Right lobe of liver (tissue), 6 donors: ENCODE measurements around the gene CHMP6. TPM values are rescaled to one million over a fixed set of nuclear protein-coding genes. Genes with fewer than 3 reads are reported as not detected.

ENCODE experiments used
- ATAC-seq, 4 donors: fragments of 200-7000 bp; cut with Tn5 transposase; one replicate each; pipeline ENCODE4 v1.9.1; 2020; ENCODE audit warnings: mild to moderate bottlenecking in 4 of 4, moderate library complexity in 4 of 4
- DNase-seq, 3 donors: peaks; one replicate each; pipeline ENCODE4 v3.0.0-alpha.2; 2020
- H3K27ac ChIP-seq, 3 donors: fragments of 200-600 bp; one replicate each; pipeline ENCODE4 v1.8.0; 2022
- H3K27me3 ChIP-seq, 2 donors: fragments of 200-600 bp; one replicate each; pipeline ENCODE4 v1.8.0; 2022
- H3K36me3 ChIP-seq, 4 donors: fragments of 200-600 bp; sonication (generic) in 1 of 4; one replicate each; pipeline versions ENCODE4 v1.5.1 to v1.8.0; 2017 to 2022; ENCODE audit warnings: control low read depth in 1 of 4
- H3K4me1 ChIP-seq, 4 donors: fragments of 200-600 bp; sonication (generic) in 1 of 4; one replicate each; pipeline versions ENCODE4 v1.5.1 to v1.8.0; 2017 to 2022; ENCODE audit warnings: control low read depth in 1 of 4
- H3K4me3 ChIP-seq, 3 donors: fragments of 200-600 bp; one replicate each; pipeline ENCODE4 v1.8.0; 2022
- H3K9me3 ChIP-seq, 4 donors: fragments of 200-600 bp; sonication (generic) in 1 of 4; one replicate each; pipeline versions ENCODE4 v1.5.1 to v1.8.0; 2017 to 2022; ENCODE audit warnings: control low read depth in 1 of 4
- POLR2A ChIP-seq: fragments of 450-650 bp; IDR thresholded peaks from one replicate; pipeline ENCODE4 v1.6.1; 2017; ENCODE audit warnings: antibody characterized with exemption, mild to moderate bottlenecking
- WGBS: methylation state at CpG from one replicate; pipeline ENCODE4 v1.1.6; 2018; ENCODE audit warnings: low coverage, low lambda C conversion rate; ENCODE audit not compliant: insufficient coverage; ENCODE audit errors: missing lambda C conversion rate; 5-methylcytosine and 5-hydroxymethylcytosine counted together
- intact Hi-C, 2 donors: fragments of 100-400 bp; cut with DNase I; formaldehyde crosslinking; loops; one replicate each; pipeline versions ENCODE4 v1.11.2 to v1.14.1; 2022
- total RNA-seq, 6 experiments: library from RNA; depleted of rRNA in 2 of 6; stranded (reverse); fragments of >200 nt in 2 of 6; fragmentation: NEBNext Ultra II Directional in 3 of 6; extraction: Animal tissue kit (Norgen Biotek cat#: 25700) in 3 of 6; gene quantifications; one replicate each; pipeline versions ENCODE4 v1.1.0 to v1.2.4, GENCODE V29; 2016 to 2023
- TF ChIP-seq, protein P1 (sequence below), 4 donors: fragments of 200-600 bp in 3 of 4; fragments of 450-650 bp in 1 of 4; IDR thresholded peaks; one replicate each; pipeline versions ENCODE4 v1.5.1 to v1.8.0; 2016 to 2022; ENCODE audit warnings: antibody characterized with exemption in 4 of 4, mild to moderate bottlenecking in 2 of 4
- donor health status: DM: no; HTN: yes; CAD: no.
- donor health status: DM: no; HTN: no; CAD: no.
- donor health status: DM: no; HTN: no; CAD: no.
- donor health status: DM: no; HTN: yes; CAD: no.
- donor health status: DM: no; HTN: yes; CAD: no.

Gene CHMP6
- total RNA-seq, 6 experiments from 2014 or later, result 13.4 to 27.8 (median 15.6) TPM

DNA sequence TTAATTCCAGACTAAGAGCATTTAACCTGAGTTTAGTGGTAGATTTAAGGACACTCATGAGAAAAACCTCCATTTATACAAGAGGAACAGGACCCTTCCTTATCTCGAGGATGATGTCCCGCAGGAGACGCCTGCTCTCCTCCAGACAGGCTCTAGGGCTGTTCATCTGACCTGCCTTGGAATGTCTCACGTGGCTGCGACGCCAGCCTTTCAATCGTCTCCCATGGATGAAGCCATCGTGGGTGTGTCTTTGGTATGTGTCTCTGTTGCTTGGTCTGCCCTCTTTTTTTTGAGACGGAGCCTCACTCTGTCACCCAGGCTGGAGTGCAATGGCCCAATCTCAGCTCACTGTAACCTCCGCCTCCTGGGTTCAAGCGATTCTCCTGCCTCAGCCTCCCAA is 16.5 kb downstream of the CHMP6 start:
- intact Hi-C loops, result no loop called here
- DNase-seq, result no peak
- TF ChIP-seq, protein P1, sequence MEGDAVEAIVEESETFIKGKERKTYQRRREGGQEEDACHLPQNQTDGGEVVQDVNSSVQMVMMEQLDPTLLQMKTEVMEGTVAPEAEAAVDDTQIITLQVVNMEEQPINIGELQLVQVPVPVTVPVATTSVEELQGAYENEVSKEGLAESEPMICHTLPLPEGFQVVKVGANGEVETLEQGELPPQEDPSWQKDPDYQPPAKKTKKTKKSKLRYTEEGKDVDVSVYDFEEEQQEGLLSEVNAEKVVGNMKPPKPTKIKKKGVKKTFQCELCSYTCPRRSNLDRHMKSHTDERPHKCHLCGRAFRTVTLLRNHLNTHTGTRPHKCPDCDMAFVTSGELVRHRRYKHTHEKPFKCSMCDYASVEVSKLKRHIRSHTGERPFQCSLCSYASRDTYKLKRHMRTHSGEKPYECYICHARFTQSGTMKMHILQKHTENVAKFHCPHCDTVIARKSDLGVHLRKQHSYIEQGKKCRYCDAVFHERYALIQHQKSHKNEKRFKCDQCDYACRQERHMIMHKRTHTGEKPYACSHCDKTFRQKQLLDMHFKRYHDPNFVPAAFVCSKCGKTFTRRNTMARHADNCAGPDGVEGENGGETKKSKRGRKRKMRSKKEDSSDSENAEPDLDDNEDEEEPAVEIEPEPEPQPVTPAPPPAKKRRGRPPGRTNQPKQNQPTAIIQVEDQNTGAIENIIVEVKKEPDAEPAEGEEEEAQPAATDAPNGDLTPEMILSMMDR (IDR thresholded peaks at IDR 0.05), result no peak
- no peak for TF ChIP-seq POLR2A
- Histone ChIP-seq H3K27me3 (peaks cover 0 to 4% of the 10 kb centered on the region in 2 donors), H3K4me1 (peaks cover 0 to 14% (median 0%) of the 10 kb centered on the region in 4 donors), H3K36me3 (no peaks in the 10 kb centered on the region), H3K9me3 (no peaks in the 10 kb centered on the region), H3K27ac (no peak overlapping the region), H3K4me3 (no peak overlapping the region)
- no peak for ATAC-seq
- 91% methylated on average over 9 of the region's 11 CpGs for WGBS

DNA sequence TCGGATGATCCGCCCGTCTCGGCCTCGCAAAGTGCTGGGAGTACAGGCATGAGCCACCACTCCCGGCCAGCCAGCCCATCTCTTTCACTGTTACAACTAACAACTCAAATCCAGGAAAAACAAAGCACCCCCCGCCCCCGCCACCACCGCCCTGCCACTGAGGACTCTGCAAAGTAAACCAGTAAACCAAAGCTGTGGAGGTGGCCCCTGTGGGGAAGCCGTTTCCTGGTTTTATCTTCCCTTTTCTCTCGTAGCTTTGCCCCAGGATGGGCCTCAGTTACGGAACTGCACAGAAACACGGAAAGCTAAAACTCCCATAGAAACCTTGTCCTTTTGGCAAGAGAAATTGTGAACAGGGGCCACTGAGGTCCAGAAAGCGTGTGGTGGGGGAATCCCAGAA is 17.5 kb downstream of the CHMP6 start:
- H3K9me3 ChIP-seq, result no peaks in the 10 kb centered on the region
- intact Hi-C loops, result no loop called here
- 61% methylated on average over 7 of the region's 14 CpGs for WGBS
- H3K27ac ChIP-seq, result no peak overlapping the region
- ATAC-seq, result no peak
- TF ChIP-seq, protein P1 (IDR thresholded peaks at IDR 0.05), result no peak
- no peak for TF ChIP-seq POLR2A
- peaks cover 0 to 8% (median 0%) of the 10 kb centered on the region in 4 donors for H3K4me1 ChIP-seq
- H3K4me3 ChIP-seq, result no peak overlapping the region
- H3K27me3 ChIP-seq, result no peaks in the 10 kb centered on the region
- no peak for DNase-seq
- no peaks in the 10 kb centered on the region for H3K36me3 ChIP-seq

DNA sequence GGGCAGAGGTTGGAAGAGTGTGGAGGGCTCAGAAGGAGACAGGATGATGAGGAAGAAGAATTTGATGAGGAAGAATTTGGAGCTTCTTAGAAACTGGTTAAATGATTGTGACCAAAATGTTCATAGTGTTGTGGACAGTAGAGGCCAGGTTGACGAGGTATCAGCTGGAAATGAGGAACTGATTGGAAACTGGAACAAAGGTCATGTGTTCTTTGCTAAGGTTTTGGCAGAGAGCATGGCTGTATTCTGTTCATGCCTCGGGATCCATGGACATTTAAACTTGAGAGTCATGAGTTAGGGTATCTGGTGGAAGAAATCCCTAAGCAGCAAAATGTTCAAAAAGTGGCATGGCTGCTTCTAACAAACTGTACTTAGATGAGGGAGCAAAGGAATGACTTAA is 19.3 kb downstream of the CHMP6 start:
- Histone ChIP-seq H3K27me3 (no peaks in the 10 kb centered on the region), H3K27ac (no peak overlapping the region), H3K9me3 (no peaks in the 10 kb centered on the region), H3K36me3 (no peaks in the 10 kb centered on the region), H3K4me1 (peaks cover 0 to 5% (median 0%) of the 10 kb centered on the region in 4 donors), H3K4me3 (no peak overlapping the region)
- TF ChIP-seq POLR2A, result no peak
- TF ChIP-seq, protein P1 (IDR thresholded peaks at IDR 0.05), result no peak
- WGBS, result 22% methylated on average over 2 of the region's 2 CpGs
- DNase-seq (no peak), ATAC-seq (peak; percentile 86 to 90 (median 88))
- intact Hi-C loops, result no loop called here

DNA sequence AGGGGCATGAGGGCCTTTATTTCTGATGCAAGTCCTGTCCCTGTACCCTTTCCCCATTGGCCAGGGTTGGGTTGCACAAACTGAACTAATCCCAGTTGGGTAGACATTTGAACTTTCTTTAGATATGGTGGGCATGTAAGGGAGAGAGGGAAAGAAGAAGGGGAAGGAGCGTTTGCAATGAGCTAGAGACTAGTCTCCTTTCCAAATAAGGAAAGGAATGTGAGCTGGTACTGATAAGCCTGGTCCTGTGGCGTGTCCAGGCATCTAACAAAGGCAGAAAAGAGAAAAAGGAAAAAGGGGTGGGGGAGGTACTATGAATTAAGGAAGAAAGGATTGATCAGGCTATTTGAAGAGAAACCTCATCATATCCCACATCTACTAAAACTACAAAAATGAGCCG is 20.3 kb downstream of the CHMP6 start:
- no peak for TF ChIP-seq POLR2A
- TF ChIP-seq, protein P1 (IDR thresholded peaks at IDR 0.05), result no peak
- DNase-seq, result no peak

More for the DNA sequence above, 20.3 kb downstream of the CHMP6 start:
- H3K36me3 ChIP-seq, result no peaks in the 10 kb centered on the region
- no peaks in the 10 kb centered on the region for H3K27me3 ChIP-seq
- no peak overlapping the region for H3K27ac ChIP-seq
- WGBS, result 94% methylated on average over 2 of the region's 3 CpGs
- ATAC-seq, result no peak
- intact Hi-C loops, result no loop called here
- peaks cover 0 to 5% (median 0%) of the 10 kb centered on the region in 4 donors for H3K4me1 ChIP-seq
- no peaks in the 10 kb centered on the region for H3K9me3 ChIP-seq
- H3K4me3 ChIP-seq, result no peak overlapping the region
